NCI-H345 treated with DMSO at 0.1 percent for 48 hours (cell line): ENCODE results near the gene NDUFS4.
"Not testable (repeated sequence)": the region's sequence is repeated elsewhere in the genome, so short reads cannot be mapped to it uniquely, and the experiment has no call there.

Experiments used
- DNase-seq: peaks from one replicate; lab custom pipeline; 2025; ENCODE audit not compliant: unreplicated experiment; lab: John Stamatoyannopoulos, UW

Gene NDUFS4

GRCh38 chr5:53575101-53575500 lies 14.7 kb downstream of the NDUFS4 start:
- no peak for DNase-seq

- DNase-seq: no peak
These were observed 15.4 kb downstream of the NDUFS4 start for GRCh38 chr5:53575831-53576230.

GRCh38 chr5:53576674-53577073 lies 16.2 kb downstream of the NDUFS4 start:
- no peak for DNase-seq

GRCh38 chr5:53578854-53579253 lies 18.4 kb downstream of the NDUFS4 start:
- no peak for DNase-seq

- DNase-seq: no peak
These were observed 20.1 kb downstream of the NDUFS4 start for GRCh38 chr5:53580547-53580946.

GRCh38 chr5:53582225-53582624 lies 21.8 kb downstream of the NDUFS4 start:
- DNase-seq: no peak

- no peak for DNase-seq
These were observed 30.3 kb downstream of the NDUFS4 start for GRCh38 chr5:53590759-53591158.

GRCh38 chr5:53594419-53594818 lies 34.0 kb downstream of the NDUFS4 start:
- DNase-seq: no peak

- DNase-seq: no peak
These were observed 37.5 kb downstream of the NDUFS4 start for GRCh38 chr5:53597894-53598293.

- DNase-seq: no peak
These were observed 41.1 kb downstream of the NDUFS4 start for GRCh38 chr5:53601570-53601969.

- no peak for DNase-seq
These were observed 42.7 kb downstream of the NDUFS4 start for GRCh38 chr5:53603009-53603687.

- no peak for DNase-seq
These were observed 43.9 kb downstream of the NDUFS4 start for GRCh38 chr5:53604309-53604708.

- DNase-seq: no peak
These were observed 47.4 kb downstream of the NDUFS4 start for GRCh38 chr5:53607886-53608285.

- not testable (repeated sequence) for DNase-seq
These were observed 48.5 kb downstream of the NDUFS4 start for GRCh38 chr5:53608897-53609296.

GRCh38 chr5:53613061-53613460 lies 52.6 kb downstream of the NDUFS4 start:
- DNase-seq: no peak

- no peak for DNase-seq
These were observed 53.1 kb downstream of the NDUFS4 start for GRCh38 chr5:53613536-53613935.

GRCh38 chr5:53614376-53614885 lies 54.0 kb downstream of the NDUFS4 start:
- no peak for DNase-seq

- DNase-seq: no peak
These were observed 56.6 kb downstream of the NDUFS4 start for GRCh38 chr5:53616939-53617549.

GRCh38 chr5:53631251-53631650 lies 70.8 kb downstream of the NDUFS4 start:
- DNase-seq: no peak

- DNase-seq: no peak
These were observed 81.6 kb downstream of the NDUFS4 start for GRCh38 chr5:53642061-53642460.

- no peak for DNase-seq
These were observed 83.0 kb downstream of the NDUFS4 start for GRCh38 chr5:53643445-53643844.

- DNase-seq: no peak
These were observed 84.6 kb downstream of the NDUFS4 start for GRCh38 chr5:53645078-53645477.

- no peak for DNase-seq
These were observed 88.9 kb downstream of the NDUFS4 start for GRCh38 chr5:53649352-53649751.
